Stimulated activated CD8-positive, alpha-beta memory T cell treated with anti-CD3 and anti-CD28 coated beads, Interleukin-12 subunit alpha, Interleukin-12 subunit beta, amount 100 ng/mL, for 1 hour (primary cell): ENCODE data around the gene MACROH2A1.

ENCODE experiments used
- DNase-seq: peaks from one replicate; pipeline ENCODE4 v3.0.0-alpha.2; 2020; ENCODE audit warnings: low read depth

Gene MACROH2A1

DNA sequence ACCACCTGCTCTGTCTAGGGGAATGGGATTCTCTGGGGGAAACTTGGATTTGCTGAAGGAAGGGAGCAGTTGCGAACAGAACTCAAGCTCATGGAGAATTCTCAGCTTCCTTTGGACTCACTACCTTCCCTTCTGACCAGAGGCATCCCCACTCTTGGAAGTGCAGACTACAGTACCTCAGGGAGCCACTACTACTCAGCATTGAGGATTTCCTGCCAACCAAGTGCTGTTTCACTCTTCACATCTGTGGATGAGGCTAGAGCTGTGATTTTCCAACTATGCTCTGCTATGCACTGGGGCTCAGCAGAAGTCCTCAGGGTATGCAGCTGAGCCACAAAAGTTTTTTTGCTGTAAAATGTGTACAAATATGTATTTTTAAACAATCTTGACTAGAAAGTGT lies 43.9 kb downstream of the MACROH2A1 start:
- no peak for DNase-seq

- no peak for DNase-seq
These were observed 44.9 kb downstream of the MACROH2A1 start for GRCh38 chr5:135353952-135354721.

- no peak for DNase-seq
These were observed 48.5 kb downstream of the MACROH2A1 start for GRCh38 chr5:135350536-135350935.

DNA sequence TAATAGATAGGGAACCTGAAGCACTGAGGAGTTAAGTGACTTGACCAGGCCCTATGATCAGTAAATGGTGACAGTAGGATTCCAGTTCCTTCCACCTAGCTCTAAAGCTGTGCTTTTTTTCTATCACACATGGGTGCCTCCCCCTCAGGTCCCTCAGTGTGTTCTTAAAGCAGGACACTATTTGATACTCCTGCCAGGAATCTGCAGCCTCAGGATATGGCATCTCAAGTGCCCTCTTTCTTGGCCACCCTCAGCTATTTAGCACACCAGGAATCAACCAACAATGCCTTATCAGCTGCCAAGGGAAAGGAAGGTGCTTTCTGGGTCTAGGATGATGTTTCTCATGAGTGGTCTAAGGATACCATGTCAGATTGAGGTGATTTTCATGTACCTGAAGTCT lies 49.1 kb downstream of the MACROH2A1 start:
- DNase-seq = no peak

- no peak for DNase-seq
These were observed 49.6 kb downstream of the MACROH2A1 start for GRCh38 chr5:135349451-135349850.

- DNase-seq = no peak
These were observed 50.1 kb downstream of the MACROH2A1 start for GRCh38 chr5:135348918-135349317.

GRCh38 chr5:135347392-135347791 lies 51.6 kb downstream of the MACROH2A1 start:
- no peak for DNase-seq

- no peak for DNase-seq
These were observed 52.9 kb downstream of the MACROH2A1 start for GRCh38 chr5:135345956-135346731.

- DNase-seq = no peak
These were observed 54.7 kb downstream of the MACROH2A1 start for GRCh38 chr5:135344349-135344748.

DNA sequence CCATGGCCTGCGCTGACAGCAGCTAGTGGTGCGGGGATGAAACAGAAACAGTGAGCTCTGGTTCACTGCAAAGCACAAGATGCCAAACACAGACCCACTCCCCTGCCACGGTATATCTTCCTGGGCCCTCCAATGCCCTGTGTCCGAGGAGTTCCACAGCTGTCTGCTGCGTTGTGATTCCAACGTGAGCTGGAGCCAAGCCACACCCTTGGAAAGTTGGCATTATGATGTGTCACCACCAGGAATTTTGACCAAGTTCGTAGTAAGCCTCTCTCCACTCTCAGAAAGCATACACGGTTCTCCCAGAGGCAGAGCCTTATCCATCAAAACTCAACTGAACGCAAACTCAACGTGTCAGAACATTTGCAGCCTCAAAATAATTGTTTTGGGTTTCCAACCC lies 55.6 kb downstream of the MACROH2A1 start:
- no peak for DNase-seq

DNA sequence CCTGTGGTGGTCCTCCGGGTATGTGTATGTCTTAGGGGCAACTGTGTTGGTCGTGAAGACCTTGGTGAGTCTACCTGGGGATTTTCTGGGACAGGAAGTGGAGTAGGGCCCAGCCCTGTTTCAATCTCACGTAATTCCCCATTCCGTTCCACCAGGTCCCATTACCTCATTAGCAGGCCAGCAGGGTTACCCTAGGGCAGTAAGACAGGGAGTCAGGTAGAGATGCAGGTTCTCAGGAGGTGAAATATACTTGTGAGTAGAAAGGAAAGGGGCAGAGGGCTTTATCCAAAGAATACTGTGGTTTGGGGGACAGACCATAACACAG lies 56.5 kb downstream of the MACROH2A1 start:
- no peak for DNase-seq

GRCh38 chr5:135341696-135342550 lies 57.1 kb downstream of the MACROH2A1 start:
- DNase-seq = no peak

DNA sequence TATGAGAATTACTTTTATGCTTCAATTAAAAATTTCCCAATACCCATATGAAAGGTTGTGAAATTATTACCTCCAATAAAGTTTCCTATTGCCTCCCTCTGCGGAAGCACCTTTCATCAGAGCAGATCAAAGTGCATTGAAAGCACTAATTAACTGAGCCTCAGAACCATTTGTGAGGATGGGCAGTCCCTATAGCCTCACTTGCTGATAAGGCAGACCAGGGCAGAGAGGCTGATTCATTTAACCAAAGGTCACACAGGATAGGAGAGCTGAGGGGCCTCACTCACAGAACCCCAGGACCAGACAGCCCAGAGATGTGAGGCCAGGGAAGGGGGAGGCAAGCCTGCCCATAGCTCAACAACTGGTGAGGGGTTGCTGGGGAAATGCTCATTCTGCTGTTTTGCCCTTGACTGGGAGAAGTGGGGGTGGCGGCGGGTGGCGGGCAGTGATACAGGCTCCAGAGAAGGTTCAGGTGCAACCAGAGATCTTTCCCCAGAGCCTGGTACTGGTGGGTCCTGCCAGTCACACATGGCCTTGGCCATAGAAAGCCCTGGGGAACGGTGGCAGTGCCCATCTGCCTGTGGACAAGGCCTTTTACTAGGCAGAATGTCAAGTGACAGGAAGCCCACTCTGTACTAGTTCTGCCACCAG lies 57.9 kb downstream of the MACROH2A1 start:
- no peak for DNase-seq

DNA sequence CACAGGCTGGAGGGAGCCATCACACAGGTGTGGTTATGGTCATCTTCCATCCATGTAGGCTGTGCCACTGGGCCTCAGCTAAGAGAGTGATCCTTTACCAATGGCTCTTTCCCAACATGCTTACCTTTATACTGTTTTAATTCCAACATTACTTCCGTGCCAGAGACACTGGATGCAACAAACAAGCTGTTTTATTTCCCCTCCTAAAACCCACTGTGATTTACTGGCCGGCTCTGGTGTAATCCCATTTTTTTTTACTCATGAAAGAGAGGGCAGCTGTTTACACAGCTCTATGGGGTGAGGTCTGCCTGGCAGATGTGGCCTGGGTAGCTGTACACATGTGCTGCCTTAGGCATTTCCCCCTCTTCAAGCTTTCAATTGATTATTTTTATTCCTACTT lies 58.5 kb downstream of the MACROH2A1 start:
- DNase-seq = no peak

DNA sequence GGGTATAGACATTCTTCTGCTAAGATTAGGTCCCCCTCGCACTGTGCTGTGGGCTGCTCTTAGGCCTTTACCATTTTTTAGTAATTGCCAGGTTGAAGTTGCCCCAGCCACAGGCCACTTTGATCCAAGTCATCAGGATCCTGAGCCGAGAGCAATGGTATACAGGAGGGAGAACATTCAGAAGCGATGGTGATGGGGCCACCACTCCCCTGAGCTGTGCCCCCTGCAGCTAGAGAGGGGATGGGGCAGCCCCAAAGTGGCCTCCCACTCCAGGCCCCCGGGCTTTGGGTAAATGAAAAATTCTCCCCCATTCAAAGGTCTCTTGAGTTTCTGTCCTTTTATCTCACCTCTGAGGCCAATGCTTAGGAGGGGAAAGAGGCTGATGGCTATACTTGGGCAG lies 59.4 kb downstream of the MACROH2A1 start:
- no peak for DNase-seq

GRCh38 chr5:135339189-135339588 lies 59.8 kb downstream of the MACROH2A1 start:
- no peak for DNase-seq

DNA sequence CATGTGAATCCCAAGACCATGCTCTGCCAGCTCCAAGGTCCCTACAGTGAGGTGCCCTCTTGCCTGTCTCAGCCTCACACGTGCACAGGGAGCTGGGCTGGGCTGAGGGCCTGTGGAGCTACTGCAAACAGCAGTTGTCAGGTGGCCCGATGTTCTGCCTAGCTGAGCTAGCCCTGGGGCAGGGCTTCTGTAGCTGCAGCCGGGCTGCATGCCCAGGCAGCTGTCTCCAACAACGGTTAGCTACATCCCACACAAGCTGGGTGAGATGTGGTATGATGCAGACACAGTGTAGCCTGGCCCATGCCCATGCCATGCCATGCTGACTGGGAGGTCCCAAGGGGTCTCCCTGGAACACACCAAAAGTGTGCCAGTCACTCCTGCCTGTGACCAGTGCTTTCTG lies 62.0 kb downstream of the MACROH2A1 start:
- DNase-seq = no peak

GRCh38 chr5:135335031-135335828 lies 63.8 kb downstream of the MACROH2A1 start:
- no peak for DNase-seq

- DNase-seq = no peak
These were observed 65.1 kb downstream of the MACROH2A1 start for GRCh38 chr5:135333732-135334515.

DNA sequence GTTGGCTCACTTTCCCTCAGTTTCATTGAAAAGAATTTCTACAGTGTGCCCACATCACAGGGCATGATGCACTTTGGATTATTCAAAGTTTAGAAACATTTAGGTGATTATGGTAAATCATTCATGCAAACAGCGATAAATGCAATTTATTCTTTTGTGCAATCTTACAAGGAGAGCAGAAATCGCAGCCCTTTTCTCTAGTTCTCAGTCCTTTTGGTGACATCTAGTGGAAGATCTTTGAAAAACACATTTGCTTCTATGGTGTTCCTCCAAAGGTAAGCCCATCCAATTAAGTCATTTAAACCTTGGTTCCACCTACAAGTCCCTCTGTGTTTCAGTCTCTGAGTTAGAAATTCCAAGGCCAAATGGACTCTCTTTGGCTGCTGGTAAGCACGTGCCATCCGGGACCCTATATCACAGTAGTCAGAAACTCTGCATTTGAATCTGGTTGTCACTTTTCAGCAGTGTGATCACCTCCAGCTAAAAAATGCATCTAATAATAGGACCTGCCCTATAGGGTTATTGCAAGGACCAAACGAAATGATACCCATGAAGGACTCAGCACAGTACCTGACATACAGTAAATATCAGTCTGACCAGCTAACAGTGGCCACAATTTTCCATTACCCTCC lies 66.4 kb downstream of the MACROH2A1 start:
- DNase-seq = no peak
